Measurements from ENCODE around the gene ABHD15.

GRCh38 chr17:29555840-29556239, 11.0 kb downstream of the ABHD15 start:
- TF ChIP-seq CTCF (IDR thresholded peaks at IDR 0.05) (peak in 1 of 4 donors; percentile 9), POLR2A (IDR thresholded peaks at IDR 0.05) (no peak)

All from right lobe of liver (tissue), 4 donors.